PFSK-1 (cell line): ENCODE measurements around the gene PPP1R15B.
A peak's percentile ranks its signal among the peaks of the same experiment; 100 is the strongest.

ENCODE experiments used
- FOXP2 ChIP-seq: optimal IDR thresholded peaks from 2 replicates; pipeline ENCODE3; 2011; ENCODE audit warnings: borderline replicate concordance, control low read depth, inconsistent platforms; ENCODE audit not compliant: insufficient read depth; ENCODE audit errors: extremely low read length, extremely low read depth
- POLR2AphosphoS5 ChIP-seq: IDR thresholded peaks from 2 replicates; pipeline ENCODE4 v1.6.1; 2012; ENCODE audit warnings: low read depth, mild to moderate bottlenecking, control low read depth, low read length, moderate library complexity
- SIN3A ChIP-seq: IDR thresholded peaks from 2 replicates; pipeline ENCODE4 v1.6.1; 2012; ENCODE audit warnings: mild to moderate bottlenecking, low read length, moderate library complexity, borderline replicate concordance; ENCODE audit not compliant: insufficient read depth
- TAF1 ChIP-seq: IDR thresholded peaks from 2 replicates; pipeline ENCODE4 v1.6.1; 2012; ENCODE audit warnings: low read length, control low read depth, borderline replicate concordance; ENCODE audit not compliant: insufficient read depth
- TF ChIP-seq, protein P1 (sequence below), 2 experiments: IDR thresholded peaks; 2 replicates each; pipeline versions ENCODE4 v1.6.1 to v1.8.0; 2011 to 2012; ENCODE audit warnings: low read depth in 2 of 2, low read length in 2 of 2, control low read depth in 1 of 2, inconsistent platforms in 1 of 2, mild to moderate bottlenecking in 1 of 2, moderate library complexity in 1 of 2; ENCODE audit not compliant: insufficient read depth in 1 of 2

Gene PPP1R15B

DNA sequence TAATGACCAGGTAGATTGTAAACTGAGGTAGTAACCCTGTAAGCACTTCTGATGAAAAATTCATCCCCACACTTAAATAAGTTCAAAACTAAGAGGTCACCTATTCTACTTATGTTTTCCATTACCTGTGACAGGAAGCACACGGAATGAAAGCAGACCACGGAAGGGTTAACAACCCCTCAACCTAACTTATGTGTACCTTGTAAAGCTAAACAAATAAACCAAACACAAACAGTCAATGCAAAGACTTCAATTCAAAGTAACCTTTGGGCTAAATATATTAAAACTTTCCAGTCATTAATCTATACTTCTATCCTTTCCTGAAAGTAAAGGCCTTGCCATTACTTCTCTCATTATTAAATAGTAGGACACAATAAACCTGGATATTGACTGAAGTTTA lies 7.0 kb downstream of the PPP1R15B start:
- no peak for TF ChIP-seq FOXP2
- no peak for TF ChIP-seq SIN3A
- no peak for TF ChIP-seq POLR2AphosphoS5
- no peak for TF ChIP-seq TAF1
- TF ChIP-seq, protein P1, sequence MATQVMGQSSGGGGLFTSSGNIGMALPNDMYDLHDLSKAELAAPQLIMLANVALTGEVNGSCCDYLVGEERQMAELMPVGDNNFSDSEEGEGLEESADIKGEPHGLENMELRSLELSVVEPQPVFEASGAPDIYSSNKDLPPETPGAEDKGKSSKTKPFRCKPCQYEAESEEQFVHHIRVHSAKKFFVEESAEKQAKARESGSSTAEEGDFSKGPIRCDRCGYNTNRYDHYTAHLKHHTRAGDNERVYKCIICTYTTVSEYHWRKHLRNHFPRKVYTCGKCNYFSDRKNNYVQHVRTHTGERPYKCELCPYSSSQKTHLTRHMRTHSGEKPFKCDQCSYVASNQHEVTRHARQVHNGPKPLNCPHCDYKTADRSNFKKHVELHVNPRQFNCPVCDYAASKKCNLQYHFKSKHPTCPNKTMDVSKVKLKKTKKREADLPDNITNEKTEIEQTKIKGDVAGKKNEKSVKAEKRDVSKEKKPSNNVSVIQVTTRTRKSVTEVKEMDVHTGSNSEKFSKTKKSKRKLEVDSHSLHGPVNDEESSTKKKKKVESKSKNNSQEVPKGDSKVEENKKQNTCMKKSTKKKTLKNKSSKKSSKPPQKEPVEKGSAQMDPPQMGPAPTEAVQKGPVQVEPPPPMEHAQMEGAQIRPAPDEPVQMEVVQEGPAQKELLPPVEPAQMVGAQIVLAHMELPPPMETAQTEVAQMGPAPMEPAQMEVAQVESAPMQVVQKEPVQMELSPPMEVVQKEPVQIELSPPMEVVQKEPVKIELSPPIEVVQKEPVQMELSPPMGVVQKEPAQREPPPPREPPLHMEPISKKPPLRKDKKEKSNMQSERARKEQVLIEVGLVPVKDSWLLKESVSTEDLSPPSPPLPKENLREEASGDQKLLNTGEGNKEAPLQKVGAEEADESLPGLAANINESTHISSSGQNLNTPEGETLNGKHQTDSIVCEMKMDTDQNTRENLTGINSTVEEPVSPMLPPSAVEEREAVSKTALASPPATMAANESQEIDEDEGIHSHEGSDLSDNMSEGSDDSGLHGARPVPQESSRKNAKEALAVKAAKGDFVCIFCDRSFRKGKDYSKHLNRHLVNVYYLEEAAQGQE (IDR thresholded peaks at IDR 0.05; ENCODE audit: insufficient read depth in 1 of 2, low read depth in 2 of 2, low read length in 2 of 2): no peak

DNA sequence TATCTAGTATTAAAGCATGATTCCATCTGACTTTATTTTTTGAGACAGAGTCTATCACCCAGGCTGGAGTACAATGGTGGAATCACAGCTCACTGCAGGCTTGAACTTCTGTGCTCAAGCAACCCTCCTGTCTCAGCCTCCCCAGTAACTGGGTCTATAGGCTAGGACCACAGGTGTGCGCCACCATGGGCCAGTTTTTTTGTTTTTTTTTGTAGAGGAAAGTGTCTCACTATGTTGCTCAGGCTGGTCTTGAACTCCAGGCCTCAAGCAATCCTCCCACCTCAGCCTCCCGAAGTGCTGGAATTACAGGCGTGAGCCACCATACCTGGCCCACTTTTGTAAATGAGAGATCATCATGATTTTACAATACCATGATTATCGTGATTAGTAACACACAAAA lies 9.2 kb downstream of the PPP1R15B start:
- TF ChIP-seq, protein P1 (IDR thresholded peaks at IDR 0.05; ENCODE audit: insufficient read depth in 1 of 2, low read depth in 2 of 2, low read length in 2 of 2): no peak
- TF ChIP-seq FOXP2: no peak
- TF ChIP-seq TAF1: no peak
- TF ChIP-seq POLR2AphosphoS5: no peak
- TF ChIP-seq SIN3A: no peak

DNA sequence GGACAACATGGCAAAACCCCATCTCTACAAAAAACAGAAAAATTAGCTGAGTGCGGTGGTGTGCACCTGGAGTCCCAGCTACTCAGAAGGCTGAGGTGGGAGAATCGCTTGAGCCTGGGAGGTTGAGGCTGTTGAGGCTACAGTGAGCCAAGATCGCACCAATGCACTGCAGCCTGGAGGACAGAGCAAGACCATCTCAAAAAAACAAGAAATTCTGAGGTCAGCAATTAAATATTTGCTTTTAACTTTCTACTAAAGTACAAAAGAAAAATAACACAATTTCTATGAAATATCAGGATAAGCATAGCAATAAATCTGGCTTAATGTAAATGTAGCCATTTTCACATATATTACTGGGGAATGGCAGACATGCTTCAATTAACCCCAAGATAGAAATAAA lies 9.9 kb downstream of the PPP1R15B start:
- TF ChIP-seq POLR2AphosphoS5: no peak
- TF ChIP-seq SIN3A: no peak
- TF ChIP-seq TAF1: no peak
- TF ChIP-seq, protein P1 (IDR thresholded peaks at IDR 0.05; ENCODE audit: insufficient read depth in 1 of 2, low read depth in 2 of 2, low read length in 2 of 2): no peak
- TF ChIP-seq FOXP2: no peak

DNA sequence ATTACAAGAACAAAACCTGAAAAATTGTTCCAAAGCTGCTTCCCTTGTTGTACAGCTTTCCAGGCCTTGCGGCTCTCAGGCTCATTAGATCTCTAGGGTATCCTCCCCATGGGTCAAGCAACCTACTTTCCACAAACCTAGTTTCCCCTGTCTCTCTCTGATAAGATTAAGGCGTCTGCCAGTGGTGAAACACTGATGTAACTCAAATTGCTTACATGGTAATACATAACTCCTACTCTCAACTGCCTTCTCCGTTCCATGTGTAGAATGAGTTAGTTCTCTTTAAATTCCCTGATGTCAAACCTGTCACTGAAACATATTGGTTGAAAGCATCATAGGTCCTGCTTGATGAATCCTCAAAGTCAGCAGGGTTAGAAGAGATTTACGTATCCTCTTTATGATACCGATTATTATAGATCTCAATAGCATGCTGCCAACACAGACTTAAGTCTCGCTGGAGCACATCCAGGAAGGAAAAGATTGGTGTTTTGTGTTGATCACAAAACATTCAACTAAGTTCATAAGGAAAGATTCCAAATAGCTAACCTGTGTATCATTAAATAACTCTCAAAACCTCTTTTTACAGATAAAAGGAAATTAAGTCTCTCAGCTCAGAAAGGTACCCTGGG lies 10.6 kb downstream of the PPP1R15B start:
- TF ChIP-seq SIN3A: no peak
- TF ChIP-seq, protein P1 (IDR thresholded peaks at IDR 0.05; ENCODE audit: insufficient read depth in 1 of 2, low read depth in 2 of 2, low read length in 2 of 2): no peak
- peak; percentile 19; the same call in 1 of the 2 replicates for TF ChIP-seq POLR2AphosphoS5
- no peak for TF ChIP-seq FOXP2
- TF ChIP-seq TAF1: no peak
